NCI-H2081 (cell line): ENCODE results near the gene OR10C1.

Source experiments
- DNase-seq, 2 experiments: peaks; one replicate each; lab custom pipeline; 2025; lab: John Stamatoyannopoulos, UW

OR10C1 gene

DNA sequence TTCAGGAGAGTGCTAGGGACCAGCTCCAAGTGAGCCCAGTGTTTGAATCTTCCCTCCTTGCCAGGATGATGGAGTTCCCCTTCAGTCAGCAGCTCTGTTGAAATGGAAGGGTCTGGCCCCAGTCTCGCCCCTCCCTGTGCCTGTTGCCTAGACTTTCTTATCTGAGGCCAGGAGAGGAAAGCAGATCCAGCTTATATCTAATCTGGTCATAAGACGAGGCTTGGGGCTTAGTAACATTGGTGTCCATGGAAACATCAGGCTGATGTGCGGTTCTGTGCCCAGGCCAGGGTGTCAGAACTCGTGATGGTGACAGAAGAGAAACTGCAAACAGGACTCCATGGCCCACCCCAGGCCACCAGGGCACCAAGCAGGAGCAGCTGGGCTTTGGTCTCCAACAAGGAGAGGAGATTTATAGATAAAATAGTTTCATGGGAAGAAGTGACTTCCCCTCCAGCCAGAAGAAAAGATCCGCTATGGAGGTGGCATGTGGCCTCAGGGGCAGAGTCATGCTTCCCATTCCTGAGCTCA lies 38.9 kb downstream of the OR10C1 start:
- DNase-seq: no peak

GRCh38 chr6:29478740-29479139 lies 39.6 kb downstream of the OR10C1 start:
- DNase-seq: no peak

DNA sequence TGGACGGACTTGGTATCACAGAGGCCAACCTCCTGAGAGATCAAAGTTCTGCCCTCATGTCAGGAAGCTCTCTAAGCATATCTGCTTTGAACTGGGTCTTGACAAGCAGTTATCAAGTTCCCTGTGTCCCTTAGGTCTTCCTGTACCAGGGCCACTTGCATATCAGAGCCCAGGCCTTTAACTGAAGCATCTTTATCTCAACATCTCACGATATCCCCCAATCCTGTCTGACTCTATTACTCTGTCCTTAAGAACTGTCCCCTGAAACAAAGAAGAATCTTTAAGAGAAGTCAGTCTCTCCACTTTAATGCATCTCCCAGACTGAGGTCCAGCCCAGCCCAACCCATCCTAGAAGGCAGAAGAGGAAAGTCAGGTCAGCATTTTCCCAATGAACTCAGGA lies 40.5 kb downstream of the OR10C1 start:
- DNase-seq: no peak

- no peak for DNase-seq
These were observed 44.1 kb downstream of the OR10C1 start for GRCh38 chr6:29483186-29483585.

GRCh38 chr6:29483735-29484134 lies 44.6 kb downstream of the OR10C1 start:
- no peak for DNase-seq

DNA sequence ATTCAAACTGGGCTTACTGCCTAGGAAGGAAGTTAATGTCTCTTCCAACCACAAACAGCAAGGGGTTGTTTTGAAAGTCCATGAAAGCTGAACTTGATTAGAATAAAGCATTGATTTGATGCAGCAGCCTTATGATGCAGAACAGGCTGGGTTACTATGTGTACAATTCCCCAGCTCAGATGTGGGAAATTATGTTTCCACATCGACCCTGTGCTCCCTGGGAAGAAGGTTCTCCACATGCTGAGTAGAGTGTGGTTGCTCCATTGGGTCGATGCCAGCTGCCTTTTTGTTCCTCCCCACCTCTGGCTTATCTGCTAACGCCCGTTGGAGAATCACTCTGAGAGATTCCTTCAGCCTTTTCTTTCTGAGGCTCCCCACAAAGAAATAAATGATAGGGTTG lies 47.5 kb downstream of the OR10C1 start:
- DNase-seq: no peak

GRCh38 chr6:29487131-29487530 lies 48.0 kb downstream of the OR10C1 start:
- no peak for DNase-seq

GRCh38 chr6:29487660-29488059 lies 48.6 kb downstream of the OR10C1 start, which contains the start of gene MAS1L:
Gene MAS1L, minus strand, starts transcription at chr6:29487956. Its CDS starts 54 bp downstream, at chr6:29487902.
- DNase-seq: no peak

DNA sequence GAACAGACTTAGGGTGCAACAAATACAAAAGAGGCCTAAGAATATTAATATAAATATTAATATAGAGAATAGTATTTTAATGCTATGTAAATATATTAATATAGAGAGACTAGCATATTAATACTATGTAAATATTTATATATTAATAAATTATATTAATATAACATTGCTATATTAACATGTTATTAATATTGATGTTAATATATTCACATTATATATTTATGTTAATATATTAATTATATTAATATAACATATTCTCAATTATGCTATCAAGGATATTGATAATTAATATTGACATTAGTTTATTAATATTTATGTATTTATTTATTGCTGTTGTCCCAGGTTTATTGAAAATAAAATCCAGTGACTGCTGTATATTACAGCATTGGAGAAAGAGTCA lies 49.8 kb downstream of the OR10C1 start:
- DNase-seq: no peak

GRCh38 chr6:29489286-29489685 lies 50.2 kb downstream of the OR10C1 start:
- DNase-seq: no peak

DNA sequence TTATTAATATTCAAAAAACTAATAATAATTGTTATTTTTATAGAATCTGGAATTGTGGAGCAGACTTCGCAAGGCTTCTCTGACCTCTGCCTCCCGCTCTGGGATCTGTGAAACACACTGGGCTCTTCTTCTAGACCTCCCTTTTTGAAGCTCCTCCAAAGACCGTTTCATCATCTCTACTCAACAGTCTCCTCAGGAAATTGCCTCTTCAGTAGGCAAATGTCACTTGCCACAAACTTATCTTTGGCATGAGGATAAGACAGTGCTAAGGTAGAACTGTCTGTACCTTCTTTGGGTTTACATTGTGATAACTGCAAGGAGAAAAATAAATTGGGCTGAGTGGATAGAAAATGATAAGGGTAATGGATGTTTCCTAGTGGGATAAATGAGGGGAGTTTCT lies 50.9 kb downstream of the OR10C1 start:
- DNase-seq: no peak

- DNase-seq: no peak
These were observed 51.4 kb downstream of the OR10C1 start for GRCh38 chr6:29490552-29490951.
